HEK293 (cell line): ENCODE data around the gene PAX2.

Source experiments
- HOXA7 ChIP-seq: sonication (generic); formaldehyde crosslinking; IDR thresholded peaks from 2 replicates; pipeline ENCODE4 v1.8.1; 2022; ENCODE audit warnings: missing genetic modification reagents, borderline replicate concordance
- TF ChIP-seq, protein P1 (sequence below): fragments of 450-650 bp; formaldehyde crosslinking; IDR thresholded peaks from 2 replicates; pipeline ENCODE4 v1.5.1; 2016; ENCODE audit warnings: missing biosample characterization, missing genetic modification characterization, low read depth
- TF ChIP-seq, protein P2 (sequence below): fragments of 450-650 bp; formaldehyde crosslinking; IDR thresholded peaks from 2 replicates; pipeline ENCODE4 v1.5.1; 2016; ENCODE audit warnings: missing biosample characterization, missing genetic modification characterization

DNA sequence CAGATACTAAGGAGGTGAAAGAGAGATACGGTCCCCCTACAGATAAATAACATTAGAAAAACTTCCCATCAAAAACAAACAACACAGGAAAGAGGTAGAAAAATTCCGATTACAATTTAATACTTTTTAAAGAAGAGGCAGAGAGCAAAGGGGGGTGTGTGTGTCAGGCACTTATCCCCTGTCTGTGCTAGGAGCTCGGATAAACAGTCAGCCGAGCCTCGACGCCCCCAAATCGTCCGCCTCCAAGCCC, 3.6 kb downstream of the PAX2 start:
- TF ChIP-seq, protein P1, sequence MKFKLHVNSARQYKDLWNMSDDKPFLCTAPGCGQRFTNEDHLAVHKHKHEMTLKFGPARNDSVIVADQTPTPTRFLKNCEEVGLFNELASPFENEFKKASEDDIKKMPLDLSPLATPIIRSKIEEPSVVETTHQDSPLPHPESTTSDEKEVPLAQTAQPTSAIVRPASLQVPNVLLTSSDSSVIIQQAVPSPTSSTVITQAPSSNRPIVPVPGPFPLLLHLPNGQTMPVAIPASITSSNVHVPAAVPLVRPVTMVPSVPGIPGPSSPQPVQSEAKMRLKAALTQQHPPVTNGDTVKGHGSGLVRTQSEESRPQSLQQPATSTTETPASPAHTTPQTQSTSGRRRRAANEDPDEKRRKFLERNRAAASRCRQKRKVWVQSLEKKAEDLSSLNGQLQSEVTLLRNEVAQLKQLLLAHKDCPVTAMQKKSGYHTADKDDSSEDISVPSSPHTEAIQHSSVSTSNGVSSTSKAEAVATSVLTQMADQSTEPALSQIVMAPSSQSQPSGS = no peak
- TF ChIP-seq HOXA7 (CRISPR knock-in tag) = no peak
- TF ChIP-seq, protein P2, sequence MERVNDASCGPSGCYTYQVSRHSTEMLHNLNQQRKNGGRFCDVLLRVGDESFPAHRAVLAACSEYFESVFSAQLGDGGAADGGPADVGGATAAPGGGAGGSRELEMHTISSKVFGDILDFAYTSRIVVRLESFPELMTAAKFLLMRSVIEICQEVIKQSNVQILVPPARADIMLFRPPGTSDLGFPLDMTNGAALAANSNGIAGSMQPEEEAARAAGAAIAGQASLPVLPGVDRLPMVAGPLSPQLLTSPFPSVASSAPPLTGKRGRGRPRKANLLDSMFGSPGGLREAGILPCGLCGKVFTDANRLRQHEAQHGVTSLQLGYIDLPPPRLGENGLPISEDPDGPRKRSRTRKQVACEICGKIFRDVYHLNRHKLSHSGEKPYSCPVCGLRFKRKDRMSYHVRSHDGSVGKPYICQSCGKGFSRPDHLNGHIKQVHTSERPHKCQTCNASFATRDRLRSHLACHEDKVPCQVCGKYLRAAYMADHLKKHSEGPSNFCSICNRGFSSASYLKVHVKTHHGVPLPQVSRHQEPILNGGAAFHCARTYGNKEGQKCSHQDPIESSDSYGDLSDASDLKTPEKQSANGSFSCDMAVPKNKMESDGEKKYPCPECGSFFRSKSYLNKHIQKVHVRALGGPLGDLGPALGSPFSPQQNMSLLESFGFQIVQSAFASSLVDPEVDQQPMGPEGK (tag by site-specific recombination) = no peak
